ENCODE data around the gene LTB4R.
A peak's percentile ranks its signal among the peaks of the same experiment; 100 is the strongest.

Gene LTB4R

DNA sequence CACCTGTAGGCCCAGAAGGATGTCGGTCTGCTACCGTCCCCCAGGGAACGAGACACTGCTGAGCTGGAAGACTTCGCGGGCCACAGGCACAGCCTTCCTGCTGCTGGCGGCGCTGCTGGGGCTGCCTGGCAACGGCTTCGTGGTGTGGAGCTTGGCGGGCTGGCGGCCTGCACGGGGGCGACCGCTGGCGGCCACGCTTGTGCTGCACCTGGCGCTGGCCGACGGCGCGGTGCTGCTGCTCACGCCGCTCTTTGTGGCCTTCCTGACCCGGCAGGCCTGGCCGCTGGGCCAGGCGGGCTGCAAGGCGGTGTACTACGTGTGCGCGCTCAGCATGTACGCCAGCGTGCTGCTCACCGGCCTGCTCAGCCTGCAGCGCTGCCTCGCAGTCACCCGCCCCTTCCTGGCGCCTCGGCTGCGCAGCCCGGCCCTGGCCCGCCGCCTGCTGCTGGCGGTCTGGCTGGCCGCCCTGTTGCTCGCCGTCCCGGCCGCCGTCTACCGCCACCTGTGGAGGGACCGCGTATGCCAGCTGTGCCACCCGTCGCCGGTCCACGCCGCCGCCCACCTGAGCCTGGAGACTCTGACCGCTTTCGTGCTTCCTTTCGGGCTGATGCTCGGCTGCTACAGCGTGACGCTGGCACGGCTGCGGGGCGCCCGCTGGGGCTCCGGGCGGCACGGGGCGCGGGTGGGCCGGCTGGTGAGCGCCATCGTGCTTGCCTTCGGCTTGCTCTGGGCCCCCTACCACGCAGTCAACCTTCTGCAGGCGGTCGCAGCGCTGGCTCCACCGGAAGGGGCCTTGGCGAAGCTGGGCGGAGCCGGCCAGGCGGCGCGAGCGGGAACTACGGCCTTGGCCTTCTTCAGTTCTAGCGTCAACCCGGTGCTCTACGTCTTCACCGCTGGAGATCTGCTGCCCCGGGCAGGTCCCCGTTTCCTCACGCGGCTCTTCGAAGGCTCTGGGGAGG, at the start of gene LTB4R:
TSS of gene LTB4R (plus strand) at position 857 of the 959 bp plus-strand sequence. CDS start 4,150 bp downstream, outside the sequence.
- DNase-seq: peak; percentile 89

GRCh38 chr14:24261969-24262327, 49.4 kb upstream of the LTB4R start:
- no peak for DNase-seq

DNA sequence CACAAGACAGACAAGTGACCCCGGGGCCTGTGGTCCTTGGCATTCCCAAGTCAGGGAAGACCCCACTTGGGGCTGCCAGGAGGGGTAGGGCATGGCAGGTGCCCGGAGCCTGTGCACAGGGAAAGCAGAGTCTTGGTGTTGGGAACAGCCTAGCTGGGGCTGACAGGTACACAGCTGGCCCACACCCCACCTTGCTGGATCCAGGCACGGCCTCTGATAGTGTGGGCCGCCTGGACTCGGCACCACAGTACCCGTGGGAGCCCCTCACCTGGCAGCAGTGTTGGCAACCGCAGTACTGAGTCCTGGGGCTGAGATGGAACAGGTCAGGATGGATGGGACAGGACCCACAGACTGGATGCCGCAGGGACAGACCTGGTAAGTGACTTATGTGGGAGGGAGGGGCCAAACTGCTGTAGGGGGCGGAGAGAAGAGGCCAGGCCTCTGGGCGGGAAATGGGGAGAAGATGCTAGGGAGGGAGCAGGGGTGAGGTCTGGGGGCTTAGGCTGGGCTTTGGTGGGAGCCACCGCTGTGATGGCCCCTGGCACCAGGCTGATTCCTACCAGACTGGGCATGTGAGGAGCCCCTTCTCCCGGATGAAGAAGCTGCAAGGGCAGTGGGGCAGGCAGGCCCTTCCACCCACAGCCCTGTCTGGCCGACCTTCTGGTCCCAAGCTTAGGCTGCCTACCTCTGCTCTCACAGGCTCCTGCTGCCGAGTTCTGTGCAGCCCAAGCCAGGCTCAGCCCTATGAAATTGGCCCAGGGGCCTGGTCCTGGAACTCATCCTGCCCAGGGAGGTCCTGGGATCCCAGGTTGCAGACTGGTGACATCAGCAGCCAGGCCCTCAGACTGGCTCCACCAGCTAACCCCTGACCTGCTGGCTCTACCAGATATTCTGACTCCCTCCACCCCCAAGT, 48.2 kb upstream of the LTB4R start, which contains the start of gene TGM1:
TSS of gene TGM1 (minus strand) at position 357 of the 913 bp plus-strand sequence. CDS start 825 bp downstream, outside the sequence.
- no peak for DNase-seq

GRCh38 chr14:24263848-24264247, 47.5 kb upstream of the LTB4R start:
- no peak for DNase-seq

DNA sequence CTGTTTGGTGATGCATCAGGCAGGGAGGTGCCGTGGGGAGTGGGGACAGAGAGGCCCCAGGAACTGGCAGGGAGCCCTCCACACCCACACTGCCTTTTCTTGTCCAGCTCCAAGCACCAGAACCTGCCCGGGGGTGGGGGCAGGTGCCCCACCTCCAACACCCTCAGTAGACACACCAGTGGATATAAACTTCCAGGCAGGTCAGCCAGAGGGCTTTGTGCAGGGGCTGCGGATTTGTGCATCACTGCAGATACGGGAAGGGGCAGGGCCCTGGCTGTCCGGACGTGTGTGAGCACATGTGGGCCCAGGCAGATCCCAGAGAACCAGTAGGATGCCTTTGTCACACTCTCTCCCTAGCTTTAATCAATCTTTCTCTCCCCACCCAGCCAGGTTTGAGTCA, 47.0 kb upstream of the LTB4R start:
- no peak for DNase-seq

- DNase-seq: no peak
Observed at GRCh38 chr14:24266344-24267244, 44.7 kb upstream of the LTB4R start.

- no peak for DNase-seq
Observed at GRCh38 chr14:24267516-24267915, 43.8 kb upstream of the LTB4R start.

- DNase-seq: no peak
Observed at GRCh38 chr14:24268225-24268624, 43.1 kb upstream of the LTB4R start.

GRCh38 chr14:24269368-24269767, 41.9 kb upstream of the LTB4R start:
- DNase-seq: no peak

GRCh38 chr14:24269910-24270536, 41.3 kb upstream of the LTB4R start:
- DNase-seq: no peak

- no peak for DNase-seq
Observed at GRCh38 chr14:24270537-24271133, 40.7 kb upstream of the LTB4R start.

DNA sequence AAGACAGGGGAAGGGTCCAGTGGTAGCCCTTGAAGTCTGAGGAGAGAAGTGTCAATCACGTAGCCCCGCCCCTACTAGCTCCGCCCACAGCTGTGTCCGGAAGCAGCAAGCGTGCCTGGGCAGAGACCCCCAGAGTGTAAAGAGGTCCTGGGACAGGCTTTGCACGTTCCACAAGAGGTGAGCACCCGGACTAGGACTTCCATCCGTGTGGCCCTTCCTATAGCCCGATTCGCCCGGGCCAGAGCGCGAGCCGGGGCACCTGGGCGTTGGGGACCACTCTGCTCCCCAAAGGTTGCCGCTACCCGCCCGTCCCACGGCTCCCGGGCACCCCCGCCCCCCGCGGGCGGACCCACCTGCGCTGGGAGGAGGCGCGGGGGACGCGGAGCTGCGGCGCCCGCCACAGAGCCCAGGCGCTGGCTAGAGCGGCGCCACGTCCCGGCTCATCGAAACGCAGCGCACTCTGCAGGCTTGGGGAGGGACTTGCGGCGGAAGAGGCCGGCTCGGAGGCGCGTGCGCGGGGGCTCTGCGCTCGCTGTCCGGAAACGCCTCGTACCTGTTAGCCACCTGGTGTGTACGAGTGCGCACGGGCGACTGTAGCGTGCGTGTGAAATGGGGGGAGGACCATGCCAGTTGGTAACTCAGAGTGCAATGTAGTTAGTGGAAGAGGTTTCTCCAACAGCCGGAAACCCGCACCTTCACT, 40.0 kb upstream of the LTB4R start, which contains the start of gene RABGGTA:
TSS of gene RABGGTA (minus strand) at position 464 of the 700 bp plus-strand sequence. CDS start 482 bp downstream, outside the sequence.
- DNase-seq: peak; percentile 96

GRCh38 chr14:24271834-24272263, 39.5 kb upstream of the LTB4R start:
- no peak for DNase-seq

DNA sequence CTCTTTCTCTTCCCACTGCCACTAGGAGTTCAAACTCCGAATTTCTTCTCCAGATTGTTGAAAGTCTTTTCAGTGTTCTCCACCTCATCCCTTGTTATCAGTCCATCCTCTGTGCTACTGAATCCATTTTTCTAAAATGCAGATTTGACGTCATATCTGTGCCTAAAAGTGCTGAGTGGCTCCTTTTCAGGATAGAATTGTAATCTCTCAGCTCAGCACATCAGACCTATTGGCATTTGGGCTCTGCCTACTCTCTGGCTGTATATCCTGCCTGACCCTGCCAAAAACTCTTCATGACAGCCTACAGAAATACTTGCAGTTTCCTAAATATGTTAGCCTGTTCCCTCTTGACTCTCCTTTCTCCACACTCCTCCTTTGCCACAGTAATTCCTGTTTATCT, 38.8 kb upstream of the LTB4R start:
- no peak for DNase-seq

GRCh38 chr14:24273422-24273998, 37.8 kb upstream of the LTB4R start:
- DNase-seq: no peak

- DNase-seq: peak; percentile 76
Observed at GRCh38 chr14:24274101-24274543, 37.2 kb upstream of the LTB4R start.

DNA sequence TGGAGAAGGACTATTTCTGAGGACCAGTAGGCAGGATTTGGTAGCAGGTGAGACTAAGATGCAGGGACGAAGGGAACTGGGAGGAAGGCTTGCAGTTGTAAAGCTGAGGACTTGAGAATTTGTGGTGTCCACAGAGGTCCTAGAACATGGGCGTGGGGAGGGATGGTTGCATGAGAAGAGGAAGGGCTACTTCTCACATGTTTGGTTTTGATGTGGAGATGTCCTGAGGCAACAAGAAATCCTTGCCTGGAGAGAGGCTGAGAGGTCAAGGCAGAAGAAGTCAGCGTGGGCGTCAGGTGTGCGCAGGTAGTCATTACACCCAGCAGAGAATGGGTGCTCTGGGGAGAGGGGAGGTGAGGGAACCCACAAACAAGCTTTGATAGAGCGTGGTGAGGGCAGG, 34.2 kb upstream of the LTB4R start:
- no peak for DNase-seq

GRCh38 chr14:24277606-24278321, 33.5 kb upstream of the LTB4R start:
- no peak for DNase-seq

GRCh38 chr14:24278424-24278823, 32.9 kb upstream of the LTB4R start:
- DNase-seq: no peak

Measured in activated effector memory CD4-positive, alpha-beta T cell treated with anti-CD3 and anti-CD28 coated beads, Interleukin-2, amount 50 U/mL, for 16 hours (primary cell).